GM12892 (cell line): ENCODE data around the gene PDE8B.

Experiments
- POLR2A ChIP-seq: IDR thresholded peaks from 2 replicates; pipeline ENCODE4 v1.6.1; 2011; ENCODE audit warnings: low read depth, low read length, control low read depth
- POLR2AphosphoS5 ChIP-seq: IDR thresholded peaks from 2 replicates; pipeline ENCODE4 v1.6.1; 2011; ENCODE audit warnings: low read depth, low read length, control low read depth
- TAF1 ChIP-seq: IDR thresholded peaks from 2 replicates; pipeline ENCODE4 v1.6.1; 2011; ENCODE audit warnings: low read depth, mild to moderate bottlenecking, control low read depth, low read length, borderline replicate concordance

DNA sequence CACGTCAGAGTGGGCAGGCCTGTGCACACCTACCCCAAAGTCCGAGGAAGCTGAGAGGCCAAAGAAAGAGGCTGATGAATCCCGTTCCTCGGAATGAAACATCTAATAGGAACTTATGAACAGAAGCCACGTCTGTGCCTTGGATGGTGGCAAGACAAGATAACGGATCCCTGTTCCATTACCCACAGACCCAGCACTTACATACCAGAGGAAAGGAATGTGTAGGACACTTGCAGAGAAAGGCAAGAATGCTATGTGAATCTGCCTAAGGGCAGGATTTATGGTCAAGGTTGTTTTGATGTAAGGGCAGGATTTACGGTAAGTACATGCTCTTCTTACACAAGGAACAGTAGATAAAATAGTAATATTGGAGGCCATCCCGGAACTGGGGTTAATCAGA, 188.4 kb downstream of the PDE8B start:
- no peak for TF ChIP-seq TAF1
- no peak for TF ChIP-seq POLR2A
- TF ChIP-seq POLR2AphosphoS5, result no peak
